CD14-positive monocyte (primary cell): ENCODE data around the gene OR1S2. TPM values are rescaled to one million over a fixed set of nuclear protein-coding genes. Genes with fewer than 3 reads are reported as not detected.

ENCODE experiments used
- DNase-seq, 3 donors: peaks; one replicate each; pipeline ENCODE4 v3.0.0-alpha.2; 2011 to 2022
- H2AFZ ChIP-seq: 2 replicates; pipeline ENCODE4 v1.6.0; 2012; ENCODE audit warnings: mild to moderate bottlenecking, low read depth, low read length, inconsistent platforms; ENCODE audit not compliant: insufficient read depth, poor library complexity, severe bottlenecking
- H3K27ac ChIP-seq, 2 donors: 1 replicate in 1 of 2; 2 replicates in 1 of 2; pipeline ENCODE4 v1.5.1; 2012 to 2013; ENCODE audit warnings: low read length in 2 of 2, control low read depth in 1 of 2, inconsistent platforms in 1 of 2, low read depth in 1 of 2, mild to moderate bottlenecking in 1 of 2
- H3K27me3 ChIP-seq, 2 donors: one replicate each; pipeline versions ENCODE4 v1.6.0 to v1.6.1; 2011 to 2013; ENCODE audit warnings: low read length in 2 of 2; ENCODE audit not compliant: control insufficient read depth in 2 of 2, insufficient read depth in 2 of 2
- H3K36me3 ChIP-seq, 2 donors: replicated peaks in 1 of 2; 1 replicate in 1 of 2; 2 replicates in 1 of 2; pipeline versions ENCODE4 v1.5.1 to v1.6.1; 2012 to 2013; ENCODE audit warnings: low read length in 2 of 2, control low read depth in 1 of 2, inconsistent platforms in 1 of 2, mild to moderate bottlenecking in 1 of 2; ENCODE audit not compliant: insufficient read depth in 2 of 2, control insufficient read depth in 1 of 2
- H3K4me1 ChIP-seq, 2 donors: 1 replicate in 1 of 2; 2 replicates in 1 of 2; pipeline versions ENCODE4 v1.5.1 to v1.6.1; 2012 to 2013; ENCODE audit warnings: low read length in 2 of 2, control low read depth in 1 of 2, inconsistent platforms in 1 of 2, mild to moderate bottlenecking in 1 of 2, moderate library complexity in 1 of 2; ENCODE audit not compliant: insufficient read depth in 2 of 2, control insufficient read depth in 1 of 2
- H3K4me2 ChIP-seq: replicated peaks from 2 replicates; pipeline ENCODE3; 2012; ENCODE audit warnings: low read length, moderate library complexity, mild to moderate bottlenecking; ENCODE audit not compliant: poor library complexity, severe bottlenecking; ENCODE audit errors: extremely low read depth
- H3K4me3 ChIP-seq, 3 experiments: fragments of 200-600 bp in 1 of 3; sonication (generic) in 1 of 3; replicated peaks in 1 of 3; 1 replicate in 2 of 3; 2 replicates in 1 of 3; pipeline ENCODE4 v1.5.1; 2011 to 2013; ENCODE audit warnings: low read length in 3 of 3, mild to moderate bottlenecking in 3 of 3, control low read depth in 2 of 3, low read depth in 2 of 3, inconsistent platforms in 1 of 3, moderate library complexity in 1 of 3
- H3K79me2 ChIP-seq: 2 replicates; pipeline ENCODE4 v1.6.0; 2012; ENCODE audit warnings: mild to moderate bottlenecking, control low read depth, inconsistent platforms, low read length, moderate library complexity; ENCODE audit not compliant: insufficient read depth
- H3K9ac ChIP-seq: 2 replicates; pipeline ENCODE4 v1.6.0; 2017; ENCODE audit warnings: low read length, mild to moderate bottlenecking; ENCODE audit not compliant: insufficient read depth, poor library complexity, severe bottlenecking
- H3K9me3 ChIP-seq, 2 donors: replicated peaks in 1 of 2; 1 replicate in 1 of 2; 2 replicates in 1 of 2; pipeline versions ENCODE4 v1.5.1 to v1.6.1; 2012 to 2013; ENCODE audit warnings: low read length in 2 of 2, control low read depth in 1 of 2; ENCODE audit not compliant: control insufficient read depth in 1 of 2, insufficient read depth in 1 of 2
- H4K20me1 ChIP-seq: 2 replicates; pipeline ENCODE4 v1.6.0; 2012; ENCODE audit warnings: mild to moderate bottlenecking, low read length, control low read depth, moderate library complexity; ENCODE audit not compliant: insufficient read depth
- H3K27ac Mint-ChIP-seq, 7 donors: one replicate each; pipeline ENCODE4 v1.8.0; 2020; ENCODE audit warnings: mild to moderate bottlenecking in 7 of 7, mixed read lengths in 7 of 7, moderate library complexity in 6 of 7, inconsistent platforms in 2 of 7
- H3K27me3 Mint-ChIP-seq, 3 donors: one replicate each; pipeline ENCODE4 v1.8.0; 2021 to 2022; ENCODE audit warnings: low read depth in 3 of 3, mild to moderate bottlenecking in 3 of 3, mixed read lengths in 3 of 3, moderate library complexity in 3 of 3, inconsistent platforms in 1 of 3
- H3K36me3 Mint-ChIP-seq, 2 donors: one replicate each; pipeline ENCODE4 v1.8.0; 2020; ENCODE audit warnings: mixed read lengths in 2 of 2, inconsistent platforms in 1 of 2, mild to moderate bottlenecking in 1 of 2
- H3K4me1 Mint-ChIP-seq: one replicate; pipeline ENCODE4 v1.8.0; 2020; ENCODE audit warnings: mild to moderate bottlenecking, mixed read lengths
- H3K4me3 Mint-ChIP-seq, 2 donors: one replicate each; pipeline ENCODE4 v1.8.0; 2020; ENCODE audit warnings: mild to moderate bottlenecking in 2 of 2, mixed read lengths in 2 of 2, moderate library complexity in 1 of 2
- H3K9me3 Mint-ChIP-seq, 7 donors: one replicate each; pipeline ENCODE4 v1.8.0; 2020 to 2022; ENCODE audit warnings: mixed read lengths in 7 of 7, mild to moderate bottlenecking in 6 of 7, moderate library complexity in 6 of 7, inconsistent platforms in 2 of 7
- WGBS: methylation state at CpG from one replicate; pipeline ENCODE4 v1.1.5; 2013; ENCODE audit warnings: missing lambda C conversion rate; ENCODE audit not compliant: insufficient coverage; 5-methylcytosine and 5-hydroxymethylcytosine counted together
- intact Hi-C, 2 donors: fragments of 100-400 bp; cut with micrococcal nuclease; formaldehyde crosslinking; loops; one replicate each; pipeline versions ENCODE4 v1.15.0 to v1.15.1; 2023
- polyA plus RNA-seq, 3 donors: library from polyadenylated mRNA; depleted of rRNA in 1 of 3; unstranded in 2 of 3; stranded (reverse) in 1 of 3; fragments of 300-500 nt in 2 of 3; fragments of >200 nt in 1 of 3; fragmentation: Illumina TruSeq in 2 of 3; gene quantifications; 1 replicate in 2 of 3; 2 replicates in 1 of 3; pipeline ENCODE4 v1.2.3, GENCODE V29; 2012 to 2021
- TF ChIP-seq, protein P1 (sequence below): fragments of 200-600 bp; IDR thresholded peaks from one replicate; pipeline ENCODE4 v1.8.0; 2022; ENCODE audit warnings: antibody characterized with exemption, mild to moderate bottlenecking

The OR1S2 gene
- polyA plus RNA-seq, 3 donors = not detected

- no peaks in the 10 kb centered on the region for H3K27me3 ChIP-seq
- H3K4me3 Mint-ChIP-seq = no peak overlapping the region
- DNase-seq = no peak
- no peak overlapping the region for H3K4me3 ChIP-seq
- H3K27me3 Mint-ChIP-seq = peaks cover 0 to 6% (median 0%) of the 10 kb centered on the region in 3 donors
- peaks cover 4 to 9% (median 7%) of the 10 kb centered on the region in 7 donors for H3K9me3 Mint-ChIP-seq
- no peaks in the 10 kb centered on the region for H3K79me2 ChIP-seq
- peaks cover 5 to 7% of the 10 kb centered on the region in 2 donors for H3K9me3 ChIP-seq
- no peaks in the 10 kb centered on the region for H3K36me3 ChIP-seq
- no peaks in the 10 kb centered on the region for H3K4me1 Mint-ChIP-seq
- H3K9ac ChIP-seq = no peak overlapping the region
- intact Hi-C loops = no loop called here
- no peaks in the 10 kb centered on the region for H4K20me1 ChIP-seq
- H2AFZ ChIP-seq = no peak overlapping the region
- no peaks in the 10 kb centered on the region for H3K36me3 Mint-ChIP-seq
- no peak overlapping the region for H3K4me2 ChIP-seq
- no peak overlapping the region for H3K27ac Mint-ChIP-seq
- 96% methylated on average over 32 of the region's 32 CpGs for WGBS
- no peak overlapping the region for H3K27ac ChIP-seq
- TF ChIP-seq, protein P1, sequence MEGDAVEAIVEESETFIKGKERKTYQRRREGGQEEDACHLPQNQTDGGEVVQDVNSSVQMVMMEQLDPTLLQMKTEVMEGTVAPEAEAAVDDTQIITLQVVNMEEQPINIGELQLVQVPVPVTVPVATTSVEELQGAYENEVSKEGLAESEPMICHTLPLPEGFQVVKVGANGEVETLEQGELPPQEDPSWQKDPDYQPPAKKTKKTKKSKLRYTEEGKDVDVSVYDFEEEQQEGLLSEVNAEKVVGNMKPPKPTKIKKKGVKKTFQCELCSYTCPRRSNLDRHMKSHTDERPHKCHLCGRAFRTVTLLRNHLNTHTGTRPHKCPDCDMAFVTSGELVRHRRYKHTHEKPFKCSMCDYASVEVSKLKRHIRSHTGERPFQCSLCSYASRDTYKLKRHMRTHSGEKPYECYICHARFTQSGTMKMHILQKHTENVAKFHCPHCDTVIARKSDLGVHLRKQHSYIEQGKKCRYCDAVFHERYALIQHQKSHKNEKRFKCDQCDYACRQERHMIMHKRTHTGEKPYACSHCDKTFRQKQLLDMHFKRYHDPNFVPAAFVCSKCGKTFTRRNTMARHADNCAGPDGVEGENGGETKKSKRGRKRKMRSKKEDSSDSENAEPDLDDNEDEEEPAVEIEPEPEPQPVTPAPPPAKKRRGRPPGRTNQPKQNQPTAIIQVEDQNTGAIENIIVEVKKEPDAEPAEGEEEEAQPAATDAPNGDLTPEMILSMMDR = no peak
- H3K4me1 ChIP-seq = no peaks in the 10 kb centered on the region
Measured at GRCh38 chr11:58227956-58228615, 24.1 kb upstream of the OR1S2 start.

- Mint-ChIP-seq H3K27me3 (peaks cover 0 to 2% (median 0%) of the 10 kb centered on the region in 3 donors), H3K4me1 (no peaks in the 10 kb centered on the region), H3K36me3 (no peaks in the 10 kb centered on the region), H3K27ac (no peak overlapping the region), H3K9me3 (peaks cover 0 to 6% (median 0%) of the 10 kb centered on the region in 7 donors), H3K4me3 (no peak overlapping the region)
- peaks cover 0 to 2% of the 10 kb centered on the region in 2 donors for H3K9me3 ChIP-seq
- no peak overlapping the region for H3K9ac ChIP-seq
- no peaks in the 10 kb centered on the region for H4K20me1 ChIP-seq
- no peaks in the 10 kb centered on the region for H3K27me3 ChIP-seq
- no peak overlapping the region for H3K4me2 ChIP-seq
- no peaks in the 10 kb centered on the region for H3K79me2 ChIP-seq
- H3K27ac ChIP-seq = no peak overlapping the region
- no peaks in the 10 kb centered on the region for H3K36me3 ChIP-seq
- H3K4me3 ChIP-seq = no peak overlapping the region
- TF ChIP-seq, protein P1 = no peak
- H2AFZ ChIP-seq = no peak overlapping the region
- intact Hi-C loops = no loop called here
- DNase-seq = no peak
- no peaks in the 10 kb centered on the region for H3K4me1 ChIP-seq
- WGBS = 81% methylated on average over 2 of the region's 7 CpGs
Measured at GRCh38 chr11:58222721-58223120, 18.8 kb upstream of the OR1S2 start.
